Dermis lymphatic vessel endothelial cell (primary cell): ENCODE results near the gene GJA4. TPM values are rescaled to one million over a fixed set of nuclear protein-coding genes. Genes with fewer than 3 reads are reported as not detected.

Experiments
- total RNA-seq: library from RNA; depleted of rRNA; stranded (reverse); fragments of >200 nt; gene quantifications from 2 replicates; pipeline ENCODE4 v1.2.1, GENCODE V29; 2014

GJA4 gene
- 19.8 and 207 TPM in 2 replicates for total RNA-seq

DNA sequence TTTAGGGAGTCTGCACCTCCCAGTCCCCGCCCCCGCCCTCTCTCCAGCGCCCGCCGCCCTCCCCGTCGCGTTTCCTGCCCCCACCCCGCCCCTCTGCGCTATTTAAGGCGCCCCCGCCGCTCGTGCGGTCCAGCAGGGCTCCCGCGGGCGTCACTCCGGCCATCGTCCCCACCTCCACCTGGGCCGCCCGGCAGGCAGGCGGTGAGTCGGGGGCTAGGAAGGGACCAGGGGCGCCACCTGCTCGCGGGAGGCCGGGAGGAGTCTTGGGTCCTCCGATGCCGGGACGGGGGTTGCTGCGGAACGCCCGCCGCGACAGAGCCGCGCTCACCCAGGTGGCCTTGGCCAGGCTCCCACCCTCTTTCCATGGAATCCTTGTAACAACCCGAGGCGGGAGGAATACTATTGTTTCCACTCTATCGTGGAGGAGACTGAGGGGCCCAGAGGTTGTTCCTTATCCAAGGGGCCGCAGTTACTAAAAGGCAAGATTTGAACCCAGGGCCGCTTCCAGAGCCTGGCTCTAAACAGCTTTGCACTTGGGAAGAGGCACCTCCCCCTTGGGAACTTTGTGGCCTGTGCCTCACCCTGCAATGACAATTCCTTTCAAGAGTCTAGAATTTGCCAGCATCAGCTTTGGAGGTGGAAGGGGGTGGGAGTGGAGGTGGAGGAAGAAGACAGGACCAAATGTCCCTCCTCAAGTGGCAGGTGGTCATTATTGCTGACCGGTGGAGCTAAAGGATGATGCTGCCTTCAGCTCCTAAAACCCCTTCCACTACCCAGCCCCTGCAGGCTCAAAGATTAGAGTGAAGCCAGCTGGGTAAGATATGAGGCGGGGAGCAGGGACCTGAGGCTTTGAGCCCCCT lies at the start of gene GJA4:
GJA4 (plus strand) TSS at position 132 of the 860 bp plus-strand sequence. CDS start 1,215 bp downstream, outside the sequence.

DNA sequence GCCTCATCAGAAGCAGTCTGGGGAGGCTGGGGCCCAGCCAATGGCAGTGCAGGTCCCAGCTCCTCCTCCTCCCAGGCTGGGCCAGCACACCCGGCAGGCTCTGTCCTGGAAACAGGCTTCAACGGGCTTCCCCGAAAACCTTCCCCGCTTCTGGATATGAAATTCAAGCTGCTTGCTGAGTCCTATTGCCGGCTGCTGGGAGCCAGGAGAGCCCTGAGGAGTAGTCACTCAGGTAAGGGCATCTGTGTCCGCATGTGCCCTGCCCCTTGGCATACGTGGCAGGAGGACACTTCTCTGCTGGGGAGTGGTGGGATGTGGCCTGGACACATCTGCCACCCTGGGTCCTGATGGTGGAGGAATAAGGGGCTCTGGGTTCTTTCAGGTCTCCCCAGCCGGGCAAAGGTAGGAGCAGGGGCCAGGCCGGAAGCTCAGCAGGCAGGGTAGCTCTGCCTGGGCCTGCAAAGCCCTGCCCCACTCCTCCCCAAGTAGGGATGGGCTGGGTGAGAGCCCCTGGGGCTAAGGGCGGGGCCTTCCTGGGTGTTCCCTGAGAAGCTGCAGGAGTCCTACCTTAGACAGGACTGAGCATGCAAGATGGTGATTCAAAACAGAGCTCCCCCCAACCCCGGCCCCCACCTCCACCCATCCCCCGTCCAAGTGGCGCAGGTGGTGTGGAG lies 37.7 kb upstream of the GJA4 start, which contains the start of gene GJB5:
GJB5 (plus strand) TSS at position 84 of the 674 bp plus-strand sequence. CDS start 2,284 bp downstream, outside the sequence.

DNA sequence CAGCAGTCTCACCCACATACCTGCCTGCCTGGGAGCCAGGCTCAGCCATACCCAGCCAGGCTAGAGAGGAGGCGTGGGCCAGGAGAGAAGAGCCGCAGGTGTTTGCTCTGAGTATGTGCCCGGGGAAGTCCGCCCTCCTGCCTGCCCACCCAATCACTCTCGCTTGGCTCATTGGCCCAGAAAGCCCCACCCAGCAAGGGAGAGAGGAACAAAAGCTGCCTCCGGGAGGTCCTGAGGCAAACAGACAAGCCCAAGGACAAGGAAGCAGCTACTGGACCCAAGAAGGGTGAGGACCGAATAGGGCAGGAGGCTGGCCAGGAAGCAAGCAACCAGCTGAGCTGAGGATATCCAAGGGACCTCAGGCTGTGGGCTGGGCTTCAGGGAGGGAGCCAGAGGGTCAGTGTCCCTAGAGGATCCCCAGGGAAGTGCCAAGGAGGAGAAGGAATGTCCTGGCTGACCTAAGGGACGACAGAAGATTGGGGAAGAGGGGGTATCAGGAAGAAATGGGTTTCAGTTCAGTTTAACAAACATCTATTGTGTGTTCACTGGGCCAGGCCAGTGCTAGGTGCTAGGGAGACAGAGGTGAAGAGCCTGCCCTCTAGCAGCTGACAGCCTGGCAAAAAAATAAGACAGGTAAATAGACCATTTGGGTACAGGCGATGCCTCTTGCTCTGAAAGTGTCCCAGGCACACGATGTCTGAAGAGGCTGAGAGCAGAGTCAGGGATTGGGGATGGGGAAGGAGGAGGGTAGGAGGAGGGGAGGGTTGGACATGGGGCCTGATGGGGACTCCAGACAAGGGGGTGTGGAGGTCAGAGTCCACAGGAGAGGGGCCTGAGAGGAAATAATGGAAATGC lies 33.1 kb upstream of the GJA4 start, which contains the start of gene GJB4:
GJB4 (plus strand) TSS at position 238 of the 855 bp plus-strand sequence. CDS start 1,515 bp downstream, outside the sequence.

DNA sequence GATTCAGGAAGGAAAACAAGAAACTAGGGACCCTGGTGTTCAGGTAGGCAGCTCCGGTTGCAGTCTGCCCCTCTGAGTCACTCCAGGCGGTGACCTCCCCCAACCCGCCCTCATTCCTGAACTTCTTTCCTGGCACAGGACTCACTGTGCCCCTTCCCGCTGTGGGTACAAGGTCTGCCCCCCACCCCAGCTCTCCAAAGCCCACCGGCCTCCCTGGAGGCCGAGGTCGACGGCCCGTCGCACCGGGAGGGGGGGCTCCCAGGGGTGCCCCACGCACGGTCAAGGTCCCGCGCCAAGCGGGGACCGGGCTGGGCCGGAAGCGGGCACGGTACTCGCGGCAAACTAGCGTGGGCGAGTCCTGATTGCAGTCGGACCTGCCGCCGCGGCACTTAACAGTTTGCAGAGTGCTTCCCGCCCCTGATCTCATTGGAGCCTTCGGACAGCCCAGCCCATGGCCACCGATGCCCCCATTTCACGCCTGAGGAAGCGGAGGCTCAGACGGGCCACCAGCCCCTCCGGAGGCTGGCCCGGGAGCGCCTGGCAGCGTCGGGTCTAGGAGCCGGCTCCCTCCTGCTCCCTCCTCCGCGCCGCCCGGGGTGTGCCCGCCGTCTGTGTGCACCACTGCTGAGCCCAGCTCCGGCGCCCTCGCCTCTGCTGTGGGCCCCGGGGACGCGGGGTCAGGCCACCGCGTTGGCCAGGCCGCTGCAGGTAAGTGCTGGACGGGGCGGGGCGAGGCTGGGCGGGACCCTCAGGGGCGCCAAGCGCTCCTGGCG lies 11.5 kb upstream of the GJA4 start, which contains the start of gene GJB3:
GJB3 (plus strand) TSS at position 144 of the 773 bp plus-strand sequence. CDS start 3,549 bp downstream, outside the sequence.

Other genes starting within 250 kb of the GJA4 start
- not detected in 2 replicates for gene GJB5, start 38.0 kb upstream of the GJA4 start, total RNA-seq
- gene GJB4, start 33.3 kb upstream of the GJA4 start, total RNA-seq = not detected in 2 replicates
- under 0.01 and 0.09 TPM in 2 replicates for gene GJB3, start 11.8 kb upstream of the GJA4 start, total RNA-seq
- gene SMIM12, start 66.8 kb downstream of the GJA4 start, total RNA-seq = 49.7 and 59.2 TPM in 2 replicates
- not detected in 2 replicates for gene DLGAP3, start 136.7 kb downstream of the GJA4 start, total RNA-seq
- 45.1 and 55.1 TPM in 2 replicates for gene TMEM35B, start 192.3 kb downstream of the GJA4 start, total RNA-seq
- gene ZMYM6, start 238.9 kb downstream of the GJA4 start, total RNA-seq = 8.5 and 9.4 TPM in 2 replicates